Measurements from ENCODE around the gene INTS7.

DNA sequence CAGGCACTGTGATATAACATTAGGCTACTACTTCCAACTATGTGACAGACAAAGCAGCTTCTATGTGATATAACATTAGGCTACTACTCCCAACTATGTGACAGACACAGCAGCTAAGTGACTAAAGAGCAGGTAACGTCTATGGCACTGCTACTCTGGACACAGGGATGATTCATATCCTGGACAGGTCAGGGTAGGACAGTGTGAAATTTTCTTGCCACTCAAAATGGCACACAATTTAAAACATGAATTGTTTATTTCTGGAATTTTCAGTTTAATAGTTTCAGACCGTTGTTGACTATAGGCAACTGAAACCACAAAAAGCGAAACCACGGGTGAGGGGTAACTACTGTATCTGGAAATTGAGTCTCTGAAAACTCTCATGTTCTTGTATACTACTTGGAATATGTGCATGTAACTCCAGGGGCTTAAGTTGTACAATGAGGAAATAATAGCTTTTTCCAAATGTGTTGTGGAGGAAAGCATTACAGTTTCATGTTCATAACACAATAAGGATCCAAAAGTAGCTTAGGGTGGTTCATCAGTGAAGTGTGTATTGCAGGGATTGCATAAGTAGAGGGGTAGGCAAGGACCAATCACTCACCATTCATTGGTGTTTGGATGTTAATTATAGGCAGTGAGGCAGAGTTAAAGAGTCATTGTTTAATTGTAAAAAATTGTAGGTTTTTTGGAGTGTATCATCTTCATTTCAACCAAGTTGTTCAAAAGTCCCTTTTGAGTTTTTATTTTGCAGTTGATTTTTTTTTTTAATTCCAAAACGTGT lies 5.5 kb upstream of the INTS7 start:
- no peak for TF ChIP-seq POLR2A (IDR thresholded peaks at IDR 0.05)
- TF ChIP-seq, protein P1, sequence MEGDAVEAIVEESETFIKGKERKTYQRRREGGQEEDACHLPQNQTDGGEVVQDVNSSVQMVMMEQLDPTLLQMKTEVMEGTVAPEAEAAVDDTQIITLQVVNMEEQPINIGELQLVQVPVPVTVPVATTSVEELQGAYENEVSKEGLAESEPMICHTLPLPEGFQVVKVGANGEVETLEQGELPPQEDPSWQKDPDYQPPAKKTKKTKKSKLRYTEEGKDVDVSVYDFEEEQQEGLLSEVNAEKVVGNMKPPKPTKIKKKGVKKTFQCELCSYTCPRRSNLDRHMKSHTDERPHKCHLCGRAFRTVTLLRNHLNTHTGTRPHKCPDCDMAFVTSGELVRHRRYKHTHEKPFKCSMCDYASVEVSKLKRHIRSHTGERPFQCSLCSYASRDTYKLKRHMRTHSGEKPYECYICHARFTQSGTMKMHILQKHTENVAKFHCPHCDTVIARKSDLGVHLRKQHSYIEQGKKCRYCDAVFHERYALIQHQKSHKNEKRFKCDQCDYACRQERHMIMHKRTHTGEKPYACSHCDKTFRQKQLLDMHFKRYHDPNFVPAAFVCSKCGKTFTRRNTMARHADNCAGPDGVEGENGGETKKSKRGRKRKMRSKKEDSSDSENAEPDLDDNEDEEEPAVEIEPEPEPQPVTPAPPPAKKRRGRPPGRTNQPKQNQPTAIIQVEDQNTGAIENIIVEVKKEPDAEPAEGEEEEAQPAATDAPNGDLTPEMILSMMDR (IDR thresholded peaks at IDR 0.05), result no peak
